TTC549 (cell line): Measurements from ENCODE around the gene NTPCR.
"Not testable (repeated sequence)": the region's sequence is repeated elsewhere in the genome, so short reads cannot be mapped to it uniquely, and the experiment has no call there.

Experiments
- FAIRE-seq: peaks from 2 replicates; lab custom pipeline; 2012; peaks lifted over from hg19 to GRCh38; lab: Jason Lieb, UNC

The NTPCR gene, protein sequence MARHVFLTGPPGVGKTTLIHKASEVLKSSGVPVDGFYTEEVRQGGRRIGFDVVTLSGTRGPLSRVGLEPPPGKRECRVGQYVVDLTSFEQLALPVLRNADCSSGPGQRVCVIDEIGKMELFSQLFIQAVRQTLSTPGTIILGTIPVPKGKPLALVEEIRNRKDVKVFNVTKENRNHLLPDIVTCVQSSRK

GRCh38 chr1:232950197-232951176 is at the start of gene NTPCR:
Gene NTPCR (plus strand): TSS chr1:232950611. CDS start chr1:232950711, 100 bp downstream.
- peak; percentile 93 for FAIRE-seq

DNA sequence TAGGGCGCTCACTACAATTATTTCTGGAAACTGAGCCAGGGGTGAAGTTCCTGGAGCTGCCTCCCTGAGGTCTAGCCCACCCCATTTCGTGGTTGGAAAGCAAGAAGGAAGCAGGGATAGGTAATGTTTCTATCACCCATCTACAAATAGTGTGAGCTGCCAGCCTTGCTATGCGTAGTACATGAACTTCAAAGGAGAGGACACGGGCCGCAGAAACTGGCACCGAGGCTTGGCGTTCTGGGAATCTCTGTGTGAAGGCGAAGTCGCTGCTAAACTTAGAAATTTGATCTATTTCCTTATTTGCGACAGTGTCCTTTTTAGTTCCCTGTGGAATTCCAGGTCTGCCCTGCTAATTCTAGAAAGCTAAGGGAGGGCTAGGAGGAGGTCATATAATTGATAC is 49.6 kb upstream of the NTPCR start:
- FAIRE-seq = no peak

DNA sequence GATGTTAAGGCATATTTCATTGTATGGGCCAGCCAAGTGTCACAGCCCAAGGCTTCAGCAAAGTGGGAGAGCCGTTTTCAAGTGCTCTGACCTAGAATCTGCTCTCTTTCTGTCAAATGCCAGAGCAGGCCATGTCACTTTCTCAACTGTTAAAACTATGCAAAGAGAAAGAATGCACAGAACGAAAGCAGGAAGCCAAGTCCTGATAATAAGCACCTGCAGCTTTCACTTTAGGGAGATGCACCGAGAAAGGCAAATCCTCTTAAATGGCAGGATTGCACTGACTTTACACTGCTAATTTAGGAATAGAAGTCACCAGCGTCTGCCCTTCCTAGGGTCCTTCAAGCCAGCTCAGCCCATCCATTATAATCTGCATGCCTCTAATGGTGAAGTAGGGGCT is 49.2 kb upstream of the NTPCR start:
- FAIRE-seq = no peak

GRCh38 chr1:232902774-232903350 is 47.5 kb upstream of the NTPCR start:
- no peak for FAIRE-seq

- no peak for FAIRE-seq
These were observed 46.3 kb upstream of the NTPCR start for GRCh38 chr1:232904131-232904530.

DNA sequence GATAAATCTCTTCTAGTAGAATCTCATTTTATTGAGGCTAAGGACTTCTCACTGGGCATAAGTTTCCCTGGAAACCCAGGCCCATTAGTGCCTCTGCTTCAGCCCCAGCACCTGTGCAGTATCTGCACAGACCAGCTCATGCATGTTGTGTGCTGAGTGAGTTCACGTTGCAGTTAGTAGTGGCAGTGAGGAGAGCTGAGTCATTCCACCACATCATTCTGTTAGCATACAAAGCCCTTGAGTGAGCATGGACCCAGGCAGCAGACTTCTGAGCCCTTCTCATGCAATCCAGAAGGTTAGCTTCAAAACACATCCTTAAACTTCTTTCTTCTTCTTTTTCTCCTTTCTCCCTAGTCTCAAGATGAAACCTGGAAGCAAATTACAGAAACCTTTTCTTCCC is 45.8 kb upstream of the NTPCR start:
- FAIRE-seq = no peak

DNA sequence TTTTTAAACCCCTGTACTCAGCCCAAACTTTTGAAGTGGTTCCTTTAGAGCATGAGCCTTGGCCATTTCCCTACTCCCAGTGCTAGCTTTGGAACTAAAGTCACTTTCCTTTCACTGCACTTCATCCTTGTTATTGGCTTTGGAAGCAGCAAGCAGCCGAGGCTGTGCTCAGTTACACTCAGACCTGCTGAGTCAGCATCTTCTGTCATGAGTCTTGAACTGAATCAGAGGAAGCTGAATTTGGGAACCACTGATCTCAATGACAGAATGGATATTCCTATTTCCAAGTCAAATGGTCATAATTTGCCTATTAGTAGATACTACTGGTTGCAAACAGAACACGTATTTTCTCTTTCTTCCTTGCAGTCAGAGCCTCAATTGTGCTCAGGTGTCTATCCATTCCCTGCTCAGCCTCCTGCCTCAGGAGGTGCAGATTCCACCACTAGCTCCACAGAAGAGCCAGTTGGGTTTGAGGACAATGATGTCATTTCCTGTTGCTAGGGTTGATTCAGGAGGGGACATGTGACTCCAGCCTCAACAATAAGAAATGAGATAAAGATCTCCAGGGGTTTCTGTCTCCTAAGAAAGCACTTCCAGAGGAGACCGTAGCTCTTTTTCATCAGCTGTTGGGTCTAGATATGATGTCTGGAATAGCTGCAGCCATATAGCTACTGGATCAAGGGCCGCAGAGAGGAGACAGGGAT is 44.9 kb upstream of the NTPCR start:
- no peak for FAIRE-seq

GRCh38 chr1:232906441-232906840 is 44.0 kb upstream of the NTPCR start:
- FAIRE-seq = no peak

DNA sequence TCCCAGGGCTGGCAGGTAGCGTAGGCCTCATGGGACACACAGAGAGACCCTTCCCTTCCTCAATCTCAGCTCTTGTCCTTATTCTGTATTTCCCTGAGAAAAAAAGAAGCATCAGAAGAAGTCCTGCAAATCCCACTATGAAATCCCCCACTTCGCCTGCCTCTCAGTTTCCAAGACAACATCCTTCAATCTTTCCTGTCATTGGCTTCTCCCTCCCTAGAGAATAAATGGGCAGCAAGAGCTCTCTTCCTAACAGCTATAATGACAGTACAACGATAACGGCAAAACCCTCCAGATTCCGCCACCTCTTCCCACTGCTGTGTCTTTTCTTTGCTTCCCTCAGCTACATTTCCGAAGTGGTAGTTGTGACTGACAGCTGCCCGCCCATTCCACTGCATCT is 41.6 kb upstream of the NTPCR start:
- FAIRE-seq = no peak

DNA sequence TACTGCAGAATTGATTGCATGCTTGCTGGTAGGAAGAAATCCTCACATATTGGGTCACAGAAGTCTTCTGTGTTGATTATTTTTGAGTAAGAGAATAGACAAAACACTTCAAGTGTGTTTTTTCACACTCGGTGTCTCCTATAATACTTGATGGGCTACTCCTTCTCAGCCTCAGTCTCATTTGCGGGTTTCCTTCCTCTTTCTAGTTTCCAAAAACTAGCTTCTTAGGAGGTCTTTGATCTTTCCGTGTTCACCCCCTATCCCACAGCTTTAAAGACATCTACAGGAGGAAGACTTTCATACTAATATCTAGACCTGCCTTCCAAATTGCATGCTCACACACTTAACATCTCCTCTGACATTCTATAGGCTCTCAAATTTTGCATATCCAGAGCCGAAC is 40.7 kb upstream of the NTPCR start:
- FAIRE-seq = no peak

DNA sequence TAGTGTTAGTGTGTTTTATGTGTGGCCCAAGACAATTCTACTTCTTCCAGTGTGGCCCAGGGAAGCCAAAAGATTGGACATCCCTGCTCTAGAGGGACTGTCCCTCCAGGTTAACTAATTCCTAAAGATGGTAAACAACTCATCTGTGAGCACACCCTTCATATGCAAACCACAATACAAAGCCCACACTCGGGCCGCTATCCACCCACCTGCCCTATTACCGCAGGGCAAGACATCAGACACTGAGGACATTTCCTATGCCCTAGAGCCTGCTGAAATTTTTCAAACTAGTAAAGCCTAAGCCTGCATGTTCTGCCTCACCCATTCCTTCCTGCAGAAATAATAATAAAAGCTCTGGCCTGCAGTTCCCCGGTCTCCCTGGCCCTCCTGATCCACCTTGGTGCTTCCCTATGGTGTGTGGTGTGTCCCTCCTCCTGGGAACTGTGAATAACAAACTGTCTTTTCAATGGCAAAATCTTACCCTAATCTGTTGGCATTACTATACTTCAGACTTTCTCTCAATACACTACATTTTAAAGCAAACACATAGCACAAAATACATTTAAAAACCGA is 39.3 kb upstream of the NTPCR start:
- FAIRE-seq = no peak

GRCh38 chr1:232912845-232913580 is 37.4 kb upstream of the NTPCR start:
- no peak for FAIRE-seq

DNA sequence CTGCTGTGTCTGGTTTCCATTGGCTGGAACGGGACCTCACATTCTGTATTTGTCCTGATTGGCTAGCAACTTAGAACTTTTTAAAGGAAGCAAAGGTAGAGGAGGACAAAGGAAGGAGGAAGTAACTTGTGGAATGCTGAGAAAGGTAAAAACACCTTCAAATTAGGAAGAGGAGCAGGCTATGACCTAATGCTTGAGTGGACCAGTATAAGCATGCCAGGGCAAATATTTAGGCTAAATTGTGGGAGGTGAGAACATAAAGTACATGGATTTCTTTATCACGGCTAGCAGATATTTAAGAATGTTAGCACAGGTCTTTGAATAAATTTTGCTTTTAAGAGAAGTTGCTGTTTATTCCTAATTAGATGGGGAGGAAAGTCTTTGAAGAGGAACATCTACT is 36.1 kb upstream of the NTPCR start:
- not testable (repeated sequence) for FAIRE-seq

- no peak for FAIRE-seq
These were observed 35.2 kb upstream of the NTPCR start for GRCh38 chr1:232915212-232915611.

GRCh38 chr1:232917053-232917452 is 33.4 kb upstream of the NTPCR start:
- no peak for FAIRE-seq

DNA sequence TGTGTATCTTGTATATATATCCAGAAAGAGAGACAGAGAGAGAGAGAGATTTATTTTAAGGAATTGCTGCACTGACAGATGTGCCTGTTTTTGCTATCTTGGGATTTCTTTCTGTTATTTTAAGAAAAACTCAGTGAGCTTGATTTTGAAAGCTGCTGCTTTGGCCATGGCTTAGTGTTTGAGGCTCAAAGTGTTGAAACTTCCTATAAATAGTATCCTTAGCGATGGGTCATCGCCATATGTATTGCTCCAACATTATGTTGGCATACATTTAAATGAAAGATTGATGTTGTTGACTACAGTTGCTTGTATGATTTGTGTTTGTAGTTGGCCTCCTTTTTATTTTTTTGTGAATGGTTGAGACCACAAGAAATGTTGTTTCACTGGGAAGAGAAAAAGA is 29.0 kb upstream of the NTPCR start:
- FAIRE-seq = no peak

DNA sequence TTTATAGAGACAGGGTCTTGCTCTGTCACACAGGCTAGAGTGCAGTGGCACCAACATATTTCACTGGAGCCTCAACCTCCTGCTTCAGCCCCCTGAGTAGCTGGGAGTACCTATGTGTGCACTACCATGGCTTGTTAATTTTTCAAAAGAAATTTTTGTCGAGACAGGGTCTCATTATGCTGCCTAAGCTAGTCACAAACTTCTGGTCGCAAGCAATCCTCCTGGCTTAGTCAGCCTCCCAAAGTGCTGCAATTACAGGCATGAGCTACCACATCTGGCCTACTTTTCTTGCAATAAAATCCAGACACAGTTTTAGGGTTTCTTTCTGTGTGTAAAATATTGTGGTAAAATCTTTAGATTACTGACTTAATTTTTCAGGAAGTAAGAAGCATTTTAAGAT is 27.9 kb upstream of the NTPCR start:
- no peak for FAIRE-seq

DNA sequence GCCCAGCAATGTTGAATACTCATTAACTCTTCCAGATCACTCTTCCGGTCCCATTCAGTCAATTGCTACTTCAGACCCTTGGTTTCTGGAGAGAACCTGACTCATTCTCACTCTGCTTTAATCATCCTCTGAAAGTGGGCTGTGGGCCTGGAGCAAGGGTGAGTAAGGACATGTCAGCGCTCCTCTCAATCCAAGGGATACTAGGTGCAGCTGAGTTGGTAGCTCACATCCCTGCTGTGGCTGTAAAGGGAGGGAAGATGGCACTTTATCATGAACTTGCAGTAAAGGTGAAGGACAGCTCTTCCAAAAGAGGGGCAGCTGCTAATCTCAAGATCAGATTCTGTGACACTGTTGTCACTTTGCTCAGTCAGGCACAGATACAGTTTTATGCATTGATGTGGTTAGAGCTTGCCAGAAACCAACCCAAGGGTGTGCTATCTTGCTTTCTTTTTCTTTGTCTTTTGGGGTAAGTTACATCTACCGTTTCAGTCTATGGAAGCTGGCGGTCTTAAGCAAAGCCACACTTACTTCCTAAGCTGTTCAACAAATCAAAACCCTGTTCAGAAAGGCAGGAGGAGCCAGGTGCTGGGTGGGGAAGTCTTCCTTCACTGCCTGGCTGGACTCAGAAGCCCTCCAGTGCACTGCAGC is 26.5 kb upstream of the NTPCR start:
- no peak for FAIRE-seq

- no peak for FAIRE-seq
These were observed 25.5 kb upstream of the NTPCR start for GRCh38 chr1:232924874-232925273.

GRCh38 chr1:232925421-232926220 is 24.8 kb upstream of the NTPCR start:
- FAIRE-seq = no peak
